PC-9 (cell line): ENCODE data around the gene C20orf144. TPM values are rescaled to one million over a fixed set of nuclear protein-coding genes. Genes with fewer than 3 reads are reported as not detected.

Source experiments
- BruUV-seq: library from RNA; stranded (reverse); fragments of 400-500 nt; replicated peaks from 2 replicates; lab custom pipeline; 2021; lab: Mats Ljungman, UMichigan
- CTCF ChIA-PET: fragments of 300-600 bp; sonication (Branson Sonifier 250); formaldehyde crosslinking; loops from one replicate; lab custom pipeline; 2022; ENCODE audit warnings: antibody characterized with exemption; lab: Charles Lee
- POLR2A ChIA-PET: fragments of 300-600 bp; sonication (Branson Sonifier 250); formaldehyde crosslinking; loops from one replicate; lab custom pipeline; 2022; ENCODE audit warnings: antibody characterized with exemption; ENCODE audit not compliant: unreplicated experiment; lab: Charles Lee
- DNase-seq, 2 experiments: peaks; one replicate each; pipeline versions ENCODE4 v3.0.0 to v3.0.0-alpha.2; 2015 to 2022; ENCODE audit warnings: mixed read lengths in 1 of 2
- H2AFZ ChIP-seq: fragments of 200-600 bp; sonication (generic); 2 replicates; pipeline ENCODE4 v1.8.1; 2017; ENCODE audit warnings: antibody characterized with exemption
- H3F3A ChIP-seq: fragments of 200-600 bp; sonication (generic); 2 replicates; pipeline ENCODE4 v1.8.1; 2017; ENCODE audit warnings: antibody characterized with exemption, mild to moderate bottlenecking, low read depth; ENCODE audit not compliant: insufficient read depth
- H3K27ac ChIP-seq: fragments of 200-600 bp; sonication (generic); 2 replicates; pipeline ENCODE4 v1.6.1; 2016; ENCODE audit warnings: mixed run types
- H3K27me3 ChIP-seq: fragments of 200-600 bp; sonication (generic); 2 replicates; pipeline ENCODE4 v1.6.1; 2016; ENCODE audit warnings: low read depth, mixed run types; ENCODE audit not compliant: insufficient read depth
- H3K36me3 ChIP-seq: fragments of 200-600 bp; sonication (generic); 2 replicates; pipeline ENCODE4 v1.6.1; 2016; ENCODE audit warnings: low read depth, mixed run types
- H3K4me1 ChIP-seq: fragments of 200-600 bp; sonication (generic); replicated peaks from 2 replicates; pipeline ENCODE4 v1.6.1; 2016; ENCODE audit warnings: mixed run types; ENCODE audit not compliant: insufficient read depth
- H3K4me2 ChIP-seq: fragments of 200-600 bp; sonication (generic); 2 replicates; pipeline ENCODE4 v1.6.1; 2017; ENCODE audit warnings: mixed run types
- H3K4me3 ChIP-seq: fragments of 200-600 bp; sonication (generic); 2 replicates; pipeline ENCODE4 v1.6.1; 2016; ENCODE audit warnings: mixed run types
- H3K79me2 ChIP-seq: fragments of 200-600 bp; sonication (generic); 2 replicates; pipeline ENCODE4 v1.6.1; 2017; ENCODE audit warnings: low read depth, mixed run types
- H3K9me2 ChIP-seq: fragments of 200-600 bp; sonication (generic); 2 replicates; pipeline ENCODE4 v1.8.1; 2017; ENCODE audit warnings: mild to moderate bottlenecking; ENCODE audit not compliant: insufficient read depth
- H3K9me3 ChIP-seq: fragments of 200-600 bp; sonication (generic); 2 replicates; pipeline ENCODE4 v1.8.1; 2016; ENCODE audit warnings: low read depth; ENCODE audit not compliant: insufficient read depth
- H4K20me1 ChIP-seq: fragments of 200-600 bp; sonication (generic); 2 replicates; pipeline ENCODE4 v1.8.1; 2017; ENCODE audit not compliant: insufficient read depth
- CTCF ChIP-seq: fragments of 200-600 bp; sonication (generic); conservative IDR thresholded peaks from 2 replicates; pipeline ENCODE4 v1.6.1; 2017; ENCODE audit warnings: mixed run types, antibody characterized with exemption, mild to moderate bottlenecking, moderate library complexity
- EZH2 ChIP-seq: fragments of 200-600 bp; sonication (generic); IDR thresholded peaks from 2 replicates; pipeline ENCODE4 v1.8.0; 2017; ENCODE audit warnings: antibody characterized with exemption, low read depth
- intact Hi-C: fragments of 100-400 bp; cut with micrococcal nuclease; formaldehyde crosslinking; loops from one replicate; pipeline ENCODE4 v1.10.0; 2022; ENCODE audit not compliant: unreplicated experiment
- total RNA-seq: library from RNA; stranded (reverse); gene quantifications from 2 replicates; pipeline ENCODE4 v1.2.3, GENCODE V29; 2021

C20orf144 gene
- total RNA-seq, 1 experiment from 2014 or later: 0.20 TPM

GRCh38 chr20:33635341-33635740, 26.8 kb upstream of the C20orf144 start:
- no peaks in the 10 kb centered on the region for H4K20me1 ChIP-seq
- H3K9me2 ChIP-seq: no peaks in the 10 kb centered on the region
- no peaks in the 10 kb centered on the region for H3K9me3 ChIP-seq
- ChIA-PET CTCF (no interaction called here), POLR2A (no interaction called here)
- H3K79me2 ChIP-seq: no peaks in the 10 kb centered on the region
- no peak overlapping the region for H3K4me2 ChIP-seq
- peaks cover 10% of the 10 kb centered on the region; the same call in 1 of the 2 replicates for H3K36me3 ChIP-seq
- no peaks in the 10 kb centered on the region for H3F3A ChIP-seq
- intact Hi-C loops: no loop called here
- no peaks in the 10 kb centered on the region for H3K4me1 ChIP-seq
- H3K27ac ChIP-seq: no peak overlapping the region
- no peak overlapping the region for H3K4me3 ChIP-seq
- no peak overlapping the region for H2AFZ ChIP-seq
- TF ChIP-seq CTCF: no peak
- no peak for TF ChIP-seq EZH2
- no peak for DNase-seq
- BruUV-seq: no TSS peak
- H3K27me3 ChIP-seq: no peaks in the 10 kb centered on the region

- H3F3A ChIP-seq: no peaks in the 10 kb centered on the region
- no peak overlapping the region for H3K4me2 ChIP-seq
- no peaks in the 10 kb centered on the region for H3K9me3 ChIP-seq
- no peaks in the 10 kb centered on the region for H3K9me2 ChIP-seq
- TF ChIP-seq EZH2 (no peak), CTCF (no peak)
- no peak overlapping the region for H2AFZ ChIP-seq
- H4K20me1 ChIP-seq: no peaks in the 10 kb centered on the region
- no peak overlapping the region for H3K27ac ChIP-seq
- ChIA-PET CTCF (no interaction called here), POLR2A (interaction anchor here (0.6 kb wide), 1 partner anchor 133 kb away, joined by 9 read pairs; no protein-coding TSS in a partner anchor)
- no peaks in the 10 kb centered on the region for H3K27me3 ChIP-seq
- no peaks in the 10 kb centered on the region for H3K79me2 ChIP-seq
- no peak overlapping the region for H3K4me3 ChIP-seq
- intact Hi-C loops: no loop called here
- no peak for DNase-seq
- BruUV-seq: no TSS peak
- H3K4me1 ChIP-seq: no peaks in the 10 kb centered on the region
- peaks cover 10% of the 10 kb centered on the region; the same call in 1 of the 2 replicates for H3K36me3 ChIP-seq
Observed at GRCh38 chr20:33636776-33637175, 25.4 kb upstream of the C20orf144 start.

GRCh38 chr20:33640287-33640686, 21.8 kb upstream of the C20orf144 start:
- peak in 1 of 2 experiments; percentile 1 for DNase-seq
- Histone ChIP-seq H3K27me3 (no peaks in the 10 kb centered on the region), H3F3A (no peaks in the 10 kb centered on the region), H3K79me2 (no peaks in the 10 kb centered on the region), H3K9me2 (no peaks in the 10 kb centered on the region), H3K4me1 (no peaks in the 10 kb centered on the region), H2AFZ (no peak overlapping the region), H3K4me3 (no peak overlapping the region), H3K36me3 (peaks cover 10% of the 10 kb centered on the region; the same call in 1 of the 2 replicates), H3K27ac (no peak overlapping the region), H4K20me1 (no peaks in the 10 kb centered on the region), H3K4me2 (no peak overlapping the region), H3K9me3 (no peaks in the 10 kb centered on the region)
- TF ChIP-seq EZH2: no peak
- no peak for TF ChIP-seq CTCF
- no TSS peak for BruUV-seq
- ChIA-PET POLR2A (no interaction called here), CTCF (interaction anchor here (0.6 kb wide), 3 partner anchors 85 to 150 kb away, joined by 3 to 4 read pairs (median 4); partner anchors contain the start of gene CBFA2T2)
- intact Hi-C loops: no loop called here
